Vagina (tissue), 2 donors: ENCODE data around the gene MMP11. TPM values are rescaled to one million over a fixed set of nuclear protein-coding genes. Genes with fewer than 3 reads are reported as not detected.

Experiments
- DNase-seq, 2 donors: peaks; one replicate each; pipeline ENCODE4 v3.0.0-alpha.2; 2017; ENCODE audit errors: extremely low spot score in 2 of 2
- H3K27ac ChIP-seq: fragments of 200-600 bp; sonication (generic); one replicate; pipeline ENCODE4 v1.5.1; 2019
- H3K27me3 ChIP-seq: fragments of 200-600 bp; sonication (generic); one replicate; pipeline ENCODE4 v1.5.1; 2019
- H3K36me3 ChIP-seq, 2 donors: fragments of 200-600 bp; sonication (generic); one replicate each; pipeline ENCODE4 v1.5.1; 2017 to 2019
- H3K4me1 ChIP-seq: fragments of 200-600 bp; sonication (generic); one replicate; pipeline ENCODE4 v1.5.1; 2019
- H3K4me3 ChIP-seq, 2 donors: fragments of 200-600 bp; sonication (generic); 1 replicate in 1 of 2; 2 replicates in 1 of 2; pipeline ENCODE4 v1.5.1; 2016 to 2019
- H3K9me3 ChIP-seq: fragments of 200-600 bp; sonication (generic); one replicate; pipeline ENCODE4 v1.5.1; 2019
- CTCF ChIP-seq, 3 experiments: fragments of 450-650 bp in 2 of 3; fragments of 200-600 bp in 1 of 3; sonication (generic) in 1 of 3; IDR thresholded peaks; one replicate each; pipeline ENCODE4 v1.5.1; 2017 to 2019; ENCODE audit warnings: antibody characterized with exemption in 3 of 3, mild to moderate bottlenecking in 2 of 3, moderate library complexity in 2 of 3
- POLR2A ChIP-seq, 2 donors: fragments of 450-650 bp; IDR thresholded peaks; one replicate each; pipeline ENCODE4 v1.6.1; 2017; ENCODE audit warnings: antibody characterized with exemption in 2 of 2, mild to moderate bottlenecking in 2 of 2, moderate library complexity in 2 of 2
- POLR2AphosphoS5 ChIP-seq, 2 donors: sonication (generic); formaldehyde crosslinking; IDR thresholded peaks; one replicate each; pipeline ENCODE4 v1.9.0; 2017; ENCODE audit warnings: antibody characterized with exemption in 2 of 2, mild to moderate bottlenecking in 2 of 2, low read depth in 1 of 2; ENCODE audit not compliant: insufficient read depth in 1 of 2
- intact Hi-C: fragments of 100-400 bp; cut with DNase I; formaldehyde crosslinking; loops from one replicate; pipeline ENCODE4 v1.15.1; 2023
- total RNA-seq: library from RNA; depleted of rRNA; stranded (reverse); fragments of >200 nt; gene quantifications from one replicate; pipeline ENCODE4 v1.2.3, GENCODE V29; 2016

Gene MMP11
- total RNA-seq, 1 donor from 2014 or later = 6.4 TPM

DNA sequence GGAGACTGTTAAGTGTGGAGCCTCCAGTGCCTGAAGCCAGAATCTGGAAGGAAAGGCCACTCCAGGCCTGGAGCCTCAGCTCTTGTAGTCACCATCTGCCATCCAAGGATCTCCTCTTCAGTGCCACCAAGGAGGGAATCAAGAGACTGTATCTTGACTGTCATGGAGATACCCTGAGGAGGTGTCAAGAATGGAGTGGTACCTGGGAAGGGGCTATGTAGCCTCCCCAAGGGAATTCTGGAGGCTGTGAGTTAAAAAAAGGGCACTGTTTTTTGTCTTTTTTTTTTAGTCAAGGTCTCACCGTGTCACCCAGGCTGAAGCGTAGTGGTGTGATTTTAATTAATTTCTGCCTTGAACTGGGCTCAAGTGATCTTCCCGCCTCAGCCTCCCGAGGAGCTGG lies 13.1 kb upstream of the MMP11 start:
- Histone ChIP-seq H3K27ac (no peak overlapping the region), H3K27me3 (no peaks in the 10 kb centered on the region), H3K4me1 (peaks cover 19% of the 10 kb centered on the region), H3K36me3 (no peaks in the 10 kb centered on the region), H3K4me3 (no peak overlapping the region), H3K9me3 (no peaks in the 10 kb centered on the region)
- DNase-seq = no peak
- intact Hi-C loops = no loop called here
- TF ChIP-seq POLR2A (IDR thresholded peaks at IDR 0.05) (no peak), POLR2AphosphoS5 (IDR thresholded peaks at IDR 0.05; ENCODE audit: insufficient read depth in 1 of 2, low read depth in 1 of 2) (no peak), CTCF (IDR thresholded peaks at IDR 0.05) (no peak)

- H3K27me3 ChIP-seq = no peaks in the 10 kb centered on the region
- H3K4me3 ChIP-seq = no peak overlapping the region
- intact Hi-C loops = no loop called here
- H3K9me3 ChIP-seq = no peaks in the 10 kb centered on the region
- peaks cover 24% of the 10 kb centered on the region for H3K4me1 ChIP-seq
- H3K36me3 ChIP-seq = no peaks in the 10 kb centered on the region
- no peak overlapping the region for H3K27ac ChIP-seq
- TF ChIP-seq POLR2AphosphoS5 (IDR thresholded peaks at IDR 0.05; ENCODE audit: insufficient read depth in 1 of 2, low read depth in 1 of 2) = no peak
- no peak for TF ChIP-seq CTCF (IDR thresholded peaks at IDR 0.05)
- no peak for DNase-seq
These were observed 12.6 kb upstream of the MMP11 start for GRCh38 chr22:23760056-23760455.

- intact Hi-C loops = no loop called here
- no peaks in the 10 kb centered on the region for H3K9me3 ChIP-seq
- DNase-seq = no peak
- H3K4me1 ChIP-seq = peaks cover 33% of the 10 kb centered on the region
- H3K27ac ChIP-seq = no peak within 1 kb of the TSS
- H3K27me3 ChIP-seq = no peaks in the 10 kb centered on the region
- TF ChIP-seq POLR2A (IDR thresholded peaks at IDR 0.05) = no peak
- TF ChIP-seq CTCF (IDR thresholded peaks at IDR 0.05) = no peak
- no peak for TF ChIP-seq POLR2AphosphoS5 (IDR thresholded peaks at IDR 0.05; ENCODE audit: insufficient read depth in 1 of 2, low read depth in 1 of 2)
- H3K36me3 ChIP-seq = no peaks in the 10 kb centered on the region
- peak within 1 kb of the TSS; percentile 6 to 24 for H3K4me3 ChIP-seq
These were observed 9.6 kb upstream of the MMP11 start, which contains the start of gene C22orf15 for GRCh38 chr22:23762842-23763578. C22orf15 (plus strand) TSS chr22:23762990; CDS start chr22:23763307, 317 bp downstream.

GRCh38 chr22:23763579-23763945 lies 9.1 kb upstream of the MMP11 start:
- Histone ChIP-seq H3K4me3 (peak overlapping the region; percentile 6 to 24), H3K9me3 (no peaks in the 10 kb centered on the region), H3K27ac (no peak overlapping the region), H3K36me3 (no peaks in the 10 kb centered on the region), H3K27me3 (no peaks in the 10 kb centered on the region), H3K4me1 (peaks cover 39% of the 10 kb centered on the region)
- TF ChIP-seq CTCF (IDR thresholded peaks at IDR 0.05) = no peak
- intact Hi-C loops = no loop called here
- DNase-seq = no peak

DNA sequence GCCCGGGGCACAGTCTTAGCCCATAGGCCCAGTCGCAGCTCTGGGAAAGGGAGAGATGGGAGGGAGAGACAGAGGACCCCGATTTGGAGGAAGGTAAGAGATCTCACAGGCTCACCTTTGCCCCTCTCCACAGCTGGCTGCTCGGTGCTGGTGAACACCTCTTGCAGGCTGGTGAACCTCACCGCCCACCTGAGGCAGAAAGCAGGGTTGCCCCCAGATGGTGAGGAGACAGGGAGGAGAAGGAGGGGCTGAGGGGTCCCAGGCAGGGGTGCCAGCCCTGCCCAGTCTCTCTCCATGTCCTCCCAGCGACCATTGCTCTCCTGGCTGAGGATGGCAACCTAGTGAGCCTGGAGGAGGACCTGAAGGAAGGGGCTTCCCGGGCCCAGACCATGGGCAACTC lies 8.7 kb upstream of the MMP11 start:
- H3K4me3 ChIP-seq = peak overlapping the region in 1 of 2 donors; percentile 24
- H3K36me3 ChIP-seq = no peaks in the 10 kb centered on the region
- H3K4me1 ChIP-seq = peaks cover 43% of the 10 kb centered on the region
- no peaks in the 10 kb centered on the region for H3K9me3 ChIP-seq
- H3K27ac ChIP-seq = no peak overlapping the region
- H3K27me3 ChIP-seq = no peaks in the 10 kb centered on the region
- TF ChIP-seq POLR2AphosphoS5 (IDR thresholded peaks at IDR 0.05; ENCODE audit: insufficient read depth in 1 of 2, low read depth in 1 of 2) (no peak), CTCF (IDR thresholded peaks at IDR 0.05) (no peak), POLR2A (IDR thresholded peaks at IDR 0.05) (no peak)
- intact Hi-C loops = no loop called here
- DNase-seq = no peak
